Raji (cell line): ENCODE results near the gene TTC28.

Experiments
- POLR2A ChIP-seq: IDR thresholded peaks from 2 replicates; pipeline ENCODE4 v1.6.1; 2011; ENCODE audit warnings: low read depth, low read length, control low read depth; ENCODE audit not compliant: insufficient read depth

Gene TTC28

DNA sequence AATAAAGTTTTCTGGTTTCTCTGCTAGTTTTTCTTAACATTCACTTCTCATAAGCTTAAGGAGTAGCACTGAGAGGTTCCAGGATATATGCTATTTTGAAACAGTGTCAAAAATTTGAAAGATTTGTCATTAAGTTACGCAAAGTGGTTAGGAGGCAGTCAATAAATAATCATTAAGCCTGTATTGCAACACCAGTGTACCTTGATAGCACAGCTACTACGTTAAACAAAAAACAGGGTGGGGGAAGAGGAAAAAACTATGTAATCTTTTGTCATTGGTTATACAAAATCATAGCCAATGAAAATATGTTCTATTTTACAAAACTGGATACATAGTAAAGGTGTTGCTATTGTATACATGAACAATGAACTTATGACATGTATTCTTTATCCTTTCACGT lies 730.2 kb downstream of the TTC28 start:
- no peak for TF ChIP-seq POLR2A

DNA sequence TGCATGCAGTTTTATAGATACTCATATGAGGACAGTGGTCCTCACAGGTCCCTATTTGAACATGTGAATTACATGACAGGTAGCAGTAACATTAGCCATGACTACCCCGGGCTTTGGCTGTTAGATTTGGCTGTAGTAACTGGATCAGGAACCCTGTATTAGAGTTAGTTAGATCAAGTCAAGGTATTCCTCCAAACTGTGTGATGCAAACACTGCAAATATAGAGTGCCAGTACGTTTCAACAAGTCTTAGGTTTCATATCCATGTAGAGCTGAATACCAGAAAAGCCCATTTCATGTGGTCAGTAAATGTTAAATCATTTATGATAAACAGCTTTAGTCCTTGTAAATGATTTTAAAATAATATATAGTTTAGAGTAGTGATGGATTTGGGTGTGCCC lies 731.1 kb downstream of the TTC28 start:
- no peak for TF ChIP-seq POLR2A

DNA sequence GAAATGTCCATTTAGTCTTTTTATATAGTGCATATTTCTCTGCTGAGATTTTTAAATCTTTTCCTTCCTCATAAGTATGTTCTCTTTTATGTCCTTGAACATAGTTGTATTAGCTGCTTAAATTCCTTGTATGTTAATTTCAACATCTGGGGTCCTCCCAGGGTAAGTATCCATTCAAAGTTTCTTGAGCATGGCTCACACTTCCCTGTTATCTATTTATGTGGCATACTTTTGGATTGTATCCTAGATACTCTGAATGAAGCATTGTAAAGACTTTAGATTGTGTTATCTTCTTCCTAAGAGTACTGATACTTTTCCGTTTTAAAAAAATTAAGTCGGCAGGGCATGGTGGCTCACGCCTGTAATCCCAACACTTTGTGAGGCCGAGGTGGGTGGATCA lies 732.2 kb downstream of the TTC28 start:
- TF ChIP-seq POLR2A, result no peak

DNA sequence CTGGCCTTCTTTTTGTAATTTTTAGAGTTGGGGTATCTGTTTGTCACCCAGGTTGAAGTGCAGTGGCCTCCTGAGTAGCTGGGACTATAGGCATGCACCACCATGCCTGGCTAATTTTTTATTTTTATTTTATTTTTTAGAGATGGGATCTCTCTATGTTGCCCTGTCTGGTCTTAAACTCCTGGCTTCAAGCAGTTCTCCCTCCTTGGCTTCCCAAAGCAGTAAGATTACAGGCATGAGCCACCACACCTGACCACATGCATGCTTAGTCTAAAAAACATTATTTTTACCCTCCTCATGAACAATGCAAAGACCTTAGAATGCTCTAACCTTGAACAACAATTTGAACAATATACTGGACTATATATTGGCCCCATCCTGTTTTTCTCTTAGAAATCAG lies 738.5 kb downstream of the TTC28 start:
- no peak for TF ChIP-seq POLR2A

DNA sequence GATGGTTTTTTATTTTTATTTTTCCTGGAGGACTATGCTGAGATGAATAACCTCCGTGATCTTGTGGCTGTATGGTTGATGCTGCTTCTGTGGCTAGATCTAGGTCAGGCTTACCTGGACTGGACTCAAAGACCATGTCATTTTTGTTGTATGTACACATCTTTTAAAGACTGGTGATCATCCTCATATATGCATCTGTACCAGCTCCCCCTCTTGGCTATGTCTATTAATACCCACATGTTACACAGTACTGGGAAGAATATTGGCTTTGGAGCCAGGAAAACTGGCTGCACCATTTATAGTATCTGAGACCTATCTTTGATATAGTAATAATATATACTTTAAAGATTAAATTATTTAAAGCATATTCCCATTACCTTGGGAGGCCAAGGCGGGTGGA lies 742.2 kb downstream of the TTC28 start:
- no peak for TF ChIP-seq POLR2A

DNA sequence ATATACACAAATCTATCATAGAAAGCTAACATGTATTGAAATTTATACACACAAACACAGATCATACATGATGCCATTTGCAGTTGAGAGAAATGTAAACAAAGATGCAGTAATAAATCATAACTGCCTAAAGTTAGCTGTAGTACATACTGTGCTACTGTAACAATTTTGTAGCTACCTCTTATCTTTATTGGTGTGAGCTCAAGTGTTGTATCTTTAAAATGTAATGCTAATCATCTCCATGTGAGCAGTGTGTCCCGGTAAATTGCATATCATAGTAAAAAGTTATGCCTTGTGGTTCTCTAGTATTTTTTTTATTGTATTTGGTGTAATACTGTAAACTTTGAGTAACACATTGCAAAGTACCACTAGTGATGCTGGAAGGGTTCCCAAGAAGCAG lies 743.7 kb downstream of the TTC28 start:
- no peak for TF ChIP-seq POLR2A

DNA sequence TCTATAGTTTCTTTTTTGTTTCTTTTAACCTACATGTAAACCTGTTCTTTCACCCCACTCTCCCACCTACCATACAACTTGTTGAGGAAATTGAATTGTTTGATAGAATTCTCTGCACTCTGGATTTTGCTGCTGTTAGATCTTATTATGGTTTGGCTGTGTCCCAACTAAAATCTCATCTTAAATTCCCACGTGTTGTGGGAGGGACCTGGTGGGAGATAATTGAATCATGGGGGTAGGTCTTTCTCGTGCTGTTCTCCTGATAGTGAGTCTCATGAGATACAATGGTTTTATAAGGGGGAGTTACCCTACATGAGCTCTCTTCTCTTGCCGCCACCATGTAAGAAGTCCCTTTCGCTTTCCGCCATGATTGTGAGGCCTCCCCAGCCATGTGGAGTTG lies 745.6 kb downstream of the TTC28 start:
- TF ChIP-seq POLR2A, result no peak

DNA sequence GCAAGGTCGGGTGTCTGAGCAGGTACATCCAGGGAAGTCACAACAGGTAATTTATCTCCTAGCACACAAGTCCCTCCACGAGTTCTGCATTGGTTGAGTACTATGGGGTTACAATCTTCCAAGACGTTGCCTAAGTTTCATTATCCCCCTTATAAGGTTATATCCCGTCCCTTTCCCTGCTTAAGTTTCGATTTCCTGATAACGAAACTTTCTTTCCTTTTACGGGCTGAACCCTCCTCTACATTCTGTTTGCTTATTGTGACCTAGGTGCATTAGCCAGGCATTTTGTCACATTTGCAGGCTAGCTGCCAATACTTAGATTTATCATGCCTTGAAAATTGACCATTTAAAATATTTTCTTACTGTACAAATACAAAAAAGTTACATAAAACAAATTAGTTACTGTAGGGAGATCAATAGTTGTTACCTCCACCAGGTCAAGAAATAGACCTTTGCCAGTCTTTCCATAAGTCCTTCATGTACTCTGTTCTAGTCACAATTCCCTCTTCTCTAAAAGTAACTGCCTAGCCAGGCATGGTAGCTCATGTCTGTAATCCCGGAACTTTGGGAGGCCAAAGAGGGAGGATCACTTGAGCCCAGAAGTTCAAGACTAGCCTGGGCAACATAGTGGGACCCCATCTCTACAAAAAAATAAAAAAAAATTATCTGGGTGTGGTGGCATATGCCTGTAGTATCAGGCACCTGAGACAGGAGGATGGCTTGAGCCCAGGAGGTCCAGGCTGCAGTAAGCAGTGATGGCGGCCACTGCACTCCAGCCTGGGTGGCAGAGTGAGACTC lies 746.3 kb downstream of the TTC28 start:
- TF ChIP-seq POLR2A, result no peak

DNA sequence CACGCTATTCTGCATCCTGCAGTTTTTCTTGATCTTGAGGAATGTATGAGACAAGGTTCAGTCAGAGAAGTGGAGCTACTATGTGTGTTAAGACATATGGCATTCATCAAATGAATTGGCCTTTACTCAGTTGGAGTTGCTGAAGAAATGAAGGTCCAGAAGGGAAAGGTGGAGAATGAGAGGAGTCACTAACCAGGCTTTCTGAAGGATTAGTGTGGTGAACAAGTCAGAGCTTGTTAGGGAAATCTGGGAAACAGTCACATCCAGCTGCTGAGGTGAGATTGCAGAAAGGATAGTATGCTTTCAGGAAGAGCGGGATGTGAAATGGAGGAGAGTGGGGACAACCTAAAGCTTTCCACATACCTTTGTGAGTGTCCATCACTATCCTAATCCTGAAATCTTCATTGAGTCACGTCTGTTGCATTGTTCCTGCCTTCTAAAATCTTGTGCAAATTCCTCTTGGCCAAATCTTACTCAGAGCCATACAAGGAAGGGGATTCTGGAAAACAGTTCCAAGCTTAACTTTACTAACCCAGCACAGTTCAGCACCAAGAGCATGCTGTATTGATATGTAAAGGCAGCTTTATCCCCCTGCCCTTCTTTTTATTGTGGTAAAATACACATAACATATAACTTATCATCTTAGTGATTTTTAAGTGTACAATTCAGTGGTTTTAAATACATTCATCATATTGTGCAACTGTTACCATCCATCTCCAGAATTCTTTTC lies 749.1 kb downstream of the TTC28 start:
- TF ChIP-seq POLR2A, result no peak
